Fibroblast of mammary gland (primary cell): ENCODE measurements around the gene GTSE1.
A peak's percentile ranks its signal among the peaks of the same experiment; 100 is the strongest.
"Not testable (repeated sequence)": the region's sequence is repeated elsewhere in the genome, so short reads cannot be mapped to it uniquely, and the experiment has no call there.

Experiments
- DNase-seq: peaks from one replicate; pipeline ENCODE4 v3.0.0-alpha.2; 2010; ENCODE audit warnings: low read depth
- H3K4me3 ChIP-seq: 2 replicates; pipeline ENCODE4 v1.5.1; 2011; ENCODE audit warnings: low read depth, mild to moderate bottlenecking, low read length, moderate library complexity; ENCODE audit not compliant: control insufficient read depth
- CTCF ChIP-seq: conservative IDR thresholded peaks from 2 replicates; pipeline ENCODE4 v1.5.1; 2011; ENCODE audit warnings: low read depth, low read length, inconsistent platforms; ENCODE audit not compliant: control insufficient read depth, insufficient read depth

Gene GTSE1

GRCh38 chr22:46256358-46256958 lies 40.2 kb upstream of the GTSE1 start:
- H3K4me3 ChIP-seq: no peak overlapping the region
- DNase-seq: peak; percentile 82
- TF ChIP-seq CTCF: no peak

- DNase-seq: no peak
- H3K4me3 ChIP-seq: no peak overlapping the region
- no peak for TF ChIP-seq CTCF
Observed at GRCh38 chr22:46259374-46259773, 37.3 kb upstream of the GTSE1 start.

DNA sequence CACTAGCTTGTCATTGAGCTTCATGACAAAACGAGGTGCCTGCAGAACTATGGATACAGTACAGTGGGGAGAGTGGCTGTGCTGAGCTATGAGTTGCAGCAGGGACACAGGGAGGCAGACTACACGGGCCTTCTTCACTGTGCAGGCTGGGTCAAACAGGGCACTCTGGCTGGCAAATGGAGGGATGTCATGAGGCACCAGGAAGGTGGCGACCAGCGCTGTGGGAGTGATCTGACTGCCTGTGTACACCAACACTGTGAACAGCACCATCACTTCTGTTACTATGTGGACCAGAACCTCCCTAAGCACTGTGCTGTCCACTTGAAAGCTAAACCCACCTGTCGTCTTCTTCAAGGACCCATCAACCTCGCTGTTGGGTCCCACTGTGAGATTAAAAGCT lies 36.6 kb upstream of the GTSE1 start:
- no peak for TF ChIP-seq CTCF
- H3K4me3 ChIP-seq: no peak overlapping the region
- DNase-seq: no peak

- H3K4me3 ChIP-seq: no peak overlapping the region
- peak; percentile 65 for DNase-seq
- no peak for TF ChIP-seq CTCF
Observed at GRCh38 chr22:46262449-46263215, 34.0 kb upstream of the GTSE1 start.

DNA sequence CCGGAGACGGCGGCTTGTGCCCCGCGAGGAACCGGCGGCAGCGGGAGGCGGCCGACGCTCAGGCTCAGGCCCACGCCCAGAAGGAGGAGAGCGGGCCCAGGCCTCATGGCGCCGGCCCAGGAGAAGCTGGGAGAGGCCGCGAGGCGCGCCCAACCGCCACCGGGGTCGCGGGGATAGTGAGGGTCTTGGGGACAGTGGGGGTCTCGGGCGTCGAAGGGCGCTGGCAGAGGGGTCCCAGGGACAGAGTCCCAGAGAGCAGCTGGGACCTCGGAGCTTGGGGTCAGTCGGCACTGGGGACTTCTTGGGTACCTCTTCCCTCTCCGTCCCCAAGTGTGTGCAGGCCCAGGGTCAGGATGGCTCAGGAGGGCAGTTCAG lies 33.5 kb upstream of the GTSE1 start, which contains the start of gene PKDREJ:
Gene PKDREJ (minus strand): TSS at position 128 of the 375 bp plus-strand sequence. CDS start 21 bp downstream, at position 107.
- TF ChIP-seq CTCF: no peak
- DNase-seq: no peak
- H3K4me3 ChIP-seq: no peak within 1 kb of the TSS

GRCh38 chr22:46264520-46264919 lies 32.1 kb upstream of the GTSE1 start:
- not testable (repeated sequence) for H3K4me3 ChIP-seq, DNase-seq

GRCh38 chr22:46265627-46266026 lies 31.0 kb upstream of the GTSE1 start:
- DNase-seq, H3K4me3 ChIP-seq: not testable (repeated sequence)
